Endothelial cell (in vitro differentiated cells): ENCODE results near the gene SH3RF2. TPM values are rescaled to one million over a fixed set of nuclear protein-coding genes. Genes with fewer than 3 reads are reported as not detected.

Experiments
- DNase-seq: peaks from one replicate; pipeline ENCODE4 v3.0.0; 2021; ENCODE audit warnings: low spot score
- H3K27ac Mint-ChIP-seq: one replicate; pipeline ENCODE4 v1.8.0; 2021; ENCODE audit warnings: mixed read lengths, inconsistent platforms; ENCODE audit not compliant: unreplicated experiment
- H3K27me3 Mint-ChIP-seq: one replicate; pipeline ENCODE4 v1.8.0; 2021; ENCODE audit warnings: mild to moderate bottlenecking, moderate library complexity, mixed read lengths, inconsistent platforms; ENCODE audit not compliant: unreplicated experiment
- H3K36me3 Mint-ChIP-seq: one replicate; pipeline ENCODE4 v1.8.0; 2021; ENCODE audit warnings: mild to moderate bottlenecking, low read depth, mixed read lengths, inconsistent platforms; ENCODE audit not compliant: unreplicated experiment
- H3K4me1 Mint-ChIP-seq: one replicate; pipeline ENCODE4 v1.8.0; 2021; ENCODE audit warnings: mild to moderate bottlenecking, mixed read lengths, inconsistent platforms; ENCODE audit not compliant: unreplicated experiment
- H3K4me3 Mint-ChIP-seq: one replicate; pipeline ENCODE4 v1.8.0; 2021; ENCODE audit warnings: mild to moderate bottlenecking, mixed read lengths, inconsistent platforms; ENCODE audit not compliant: unreplicated experiment
- H3K9me3 Mint-ChIP-seq: one replicate; pipeline ENCODE4 v1.8.0; 2021; ENCODE audit warnings: mixed read lengths, inconsistent platforms; ENCODE audit not compliant: unreplicated experiment
- total RNA-seq: library from RNA; stranded (reverse); fragmentation: NEBNext Ultra II Directional; extraction: Animal tissue kit (Norgen Biotek cat#: 25700); gene quantifications from one replicate; pipeline ENCODE4 v1.2.1, GENCODE V29; 2021; ENCODE audit not compliant: unreplicated experiment
- TF ChIP-seq, protein P1 (sequence below): fragments of 200-600 bp; sonication (generic); IDR thresholded peaks from one replicate; pipeline ENCODE4 v1.5.0; 2021; ENCODE audit warnings: antibody characterized with exemption; ENCODE audit not compliant: unreplicated experiment

Gene SH3RF2
- total RNA-seq, 1 donor from 2014 or later = 0.23 TPM

DNA sequence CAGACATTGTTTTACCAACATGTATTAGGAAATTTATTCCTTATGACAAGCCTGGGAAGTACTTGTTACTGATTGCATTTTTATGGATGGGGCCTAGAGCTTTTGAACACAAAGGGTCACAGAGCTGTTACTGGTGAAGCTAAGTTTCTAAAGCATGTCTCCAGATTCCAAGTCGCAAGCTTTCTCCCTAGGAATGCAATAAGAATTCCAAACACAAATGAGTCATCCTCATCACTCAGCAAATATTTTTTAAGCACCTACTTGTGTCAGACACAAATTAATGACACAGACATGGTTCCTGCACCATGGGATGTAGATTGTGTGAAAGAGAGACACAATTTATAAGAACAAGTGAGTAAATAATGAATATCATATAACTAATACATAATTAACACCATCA is 11.0 kb upstream of the SH3RF2 start:
- Mint-ChIP-seq H3K9me3 (no peaks in the 10 kb centered on the region), H3K36me3 (no peaks in the 10 kb centered on the region), H3K4me3 (no peak overlapping the region), H3K27me3 (no peaks in the 10 kb centered on the region), H3K27ac (no peak overlapping the region), H3K4me1 (no peaks in the 10 kb centered on the region)
- DNase-seq = no peak
- TF ChIP-seq, protein P1, sequence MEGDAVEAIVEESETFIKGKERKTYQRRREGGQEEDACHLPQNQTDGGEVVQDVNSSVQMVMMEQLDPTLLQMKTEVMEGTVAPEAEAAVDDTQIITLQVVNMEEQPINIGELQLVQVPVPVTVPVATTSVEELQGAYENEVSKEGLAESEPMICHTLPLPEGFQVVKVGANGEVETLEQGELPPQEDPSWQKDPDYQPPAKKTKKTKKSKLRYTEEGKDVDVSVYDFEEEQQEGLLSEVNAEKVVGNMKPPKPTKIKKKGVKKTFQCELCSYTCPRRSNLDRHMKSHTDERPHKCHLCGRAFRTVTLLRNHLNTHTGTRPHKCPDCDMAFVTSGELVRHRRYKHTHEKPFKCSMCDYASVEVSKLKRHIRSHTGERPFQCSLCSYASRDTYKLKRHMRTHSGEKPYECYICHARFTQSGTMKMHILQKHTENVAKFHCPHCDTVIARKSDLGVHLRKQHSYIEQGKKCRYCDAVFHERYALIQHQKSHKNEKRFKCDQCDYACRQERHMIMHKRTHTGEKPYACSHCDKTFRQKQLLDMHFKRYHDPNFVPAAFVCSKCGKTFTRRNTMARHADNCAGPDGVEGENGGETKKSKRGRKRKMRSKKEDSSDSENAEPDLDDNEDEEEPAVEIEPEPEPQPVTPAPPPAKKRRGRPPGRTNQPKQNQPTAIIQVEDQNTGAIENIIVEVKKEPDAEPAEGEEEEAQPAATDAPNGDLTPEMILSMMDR = no peak

DNA sequence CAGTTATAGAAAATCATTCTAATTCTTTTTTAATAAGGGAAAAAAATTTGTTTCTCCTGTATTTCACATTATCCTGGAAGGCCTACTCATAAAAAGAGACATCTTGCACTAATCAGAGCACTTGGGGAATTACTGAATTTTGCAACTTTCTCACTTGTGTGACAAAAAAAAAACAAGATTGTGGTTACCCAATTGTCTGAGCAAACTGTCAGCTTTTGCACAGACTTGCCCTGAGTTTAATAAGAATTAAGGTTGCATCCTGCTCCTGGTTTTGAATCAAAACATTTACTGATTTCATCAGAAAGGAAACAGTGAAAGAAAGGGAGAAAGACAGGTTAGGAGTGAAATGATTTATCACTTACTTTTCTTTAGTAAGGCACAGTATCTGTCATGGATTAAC is 10.6 kb upstream of the SH3RF2 start:
- Mint-ChIP-seq H3K36me3 (no peaks in the 10 kb centered on the region), H3K27me3 (no peaks in the 10 kb centered on the region), H3K9me3 (no peaks in the 10 kb centered on the region), H3K4me3 (no peak overlapping the region), H3K4me1 (no peaks in the 10 kb centered on the region), H3K27ac (no peak overlapping the region)
- DNase-seq = no peak
- TF ChIP-seq, protein P1 = no peak

DNA sequence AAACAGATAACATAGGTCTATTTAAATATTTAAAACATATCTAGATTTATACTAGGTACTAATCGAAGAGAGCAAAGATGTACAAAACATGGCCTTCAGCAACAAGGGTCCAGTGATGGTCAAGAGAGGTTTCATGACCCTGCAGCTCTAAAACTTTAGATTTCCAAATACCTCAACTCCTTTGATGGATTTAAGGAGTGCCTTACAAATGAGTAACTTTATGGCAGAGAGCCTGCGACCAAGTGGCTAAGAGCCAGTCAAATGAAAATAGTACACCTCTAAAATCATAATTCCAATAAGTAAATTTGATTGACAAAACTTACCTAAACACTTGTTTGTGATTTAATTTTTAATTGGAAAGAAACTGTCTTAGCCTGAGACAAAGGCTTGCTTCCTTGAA is 4.7 kb upstream of the SH3RF2 start:
- DNase-seq = no peak
- Mint-ChIP-seq H3K4me1 (peaks cover 3% of the 10 kb centered on the region), H3K27me3 (peaks cover 2% of the 10 kb centered on the region), H3K36me3 (no peaks in the 10 kb centered on the region), H3K4me3 (no peak overlapping the region), H3K27ac (peak overlapping the region; percentile 41), H3K9me3 (no peaks in the 10 kb centered on the region)
- TF ChIP-seq, protein P1 = no peak

DNA sequence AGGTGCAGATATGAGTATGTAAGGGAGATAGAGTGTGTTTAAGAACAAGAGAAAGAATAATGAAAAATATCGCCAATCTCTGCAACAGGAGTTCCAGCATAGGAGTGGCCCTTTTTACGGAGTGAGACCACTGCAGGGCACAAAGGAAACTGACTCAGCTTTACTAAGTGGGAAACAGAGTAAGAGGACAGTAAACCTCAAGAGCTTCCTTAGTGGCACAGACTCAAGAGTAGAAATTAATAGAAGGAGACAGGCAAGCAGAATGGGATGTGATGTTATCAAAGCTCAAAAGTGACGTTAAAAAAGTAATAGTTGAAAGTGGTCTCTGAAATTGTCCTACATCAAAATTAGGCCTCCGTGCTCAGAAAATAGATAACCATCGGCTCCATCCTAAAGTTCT is 2.1 kb upstream of the SH3RF2 start:
- DNase-seq = no peak
- H3K27ac Mint-ChIP-seq = no peak overlapping the region
- H3K4me3 Mint-ChIP-seq = no peak overlapping the region
- TF ChIP-seq, protein P1 = no peak
- no peaks in the 10 kb centered on the region for H3K9me3 Mint-ChIP-seq
- peaks cover 3% of the 10 kb centered on the region for H3K4me1 Mint-ChIP-seq
- H3K36me3 Mint-ChIP-seq = no peaks in the 10 kb centered on the region
- H3K27me3 Mint-ChIP-seq = peaks cover 4% of the 10 kb centered on the region

DNA sequence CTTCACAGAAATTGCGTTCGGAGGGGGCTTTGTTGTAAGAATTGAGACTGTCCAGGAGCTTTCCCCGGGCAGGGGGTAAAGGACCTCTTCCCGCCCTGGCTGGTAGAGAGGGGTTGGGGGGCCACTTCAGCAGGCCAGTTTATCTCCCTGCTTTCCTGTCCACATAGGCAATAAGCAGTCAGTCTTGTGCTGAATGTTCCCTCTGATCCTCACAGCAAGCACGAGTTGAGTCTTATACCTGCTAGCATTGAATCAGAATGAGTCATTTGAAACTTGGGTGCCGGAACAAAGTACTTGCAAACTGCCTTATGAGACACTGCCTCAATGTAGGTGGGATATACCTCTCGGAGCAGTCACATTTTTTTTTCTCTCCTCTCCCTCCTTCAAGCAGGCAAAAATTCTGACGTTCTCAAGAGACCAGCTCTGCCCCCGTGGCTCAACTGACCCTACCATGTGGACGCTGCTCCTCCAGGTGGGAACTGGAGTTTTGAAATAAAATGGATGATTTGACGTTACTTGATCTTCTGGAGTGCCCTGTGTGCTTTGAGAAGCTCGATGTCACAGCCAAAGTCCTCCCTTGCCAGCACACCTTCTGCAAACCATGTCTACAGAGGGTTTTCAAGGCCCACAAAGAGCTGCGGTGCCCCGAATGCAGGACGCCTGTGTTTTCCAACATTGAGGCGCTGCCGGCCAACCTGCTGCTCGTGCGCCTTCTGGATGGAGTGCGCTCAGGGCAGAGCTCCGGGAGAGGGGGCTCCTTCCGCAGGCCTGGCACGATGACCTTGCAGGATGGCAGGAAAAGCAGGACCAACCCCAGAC is 1.3 kb downstream of the SH3RF2 start:
- DNase-seq = no peak
- TF ChIP-seq, protein P1 = no peak
- H3K4me3 Mint-ChIP-seq = no peak overlapping the region
- H3K4me1 Mint-ChIP-seq = peaks cover 3% of the 10 kb centered on the region
- no peaks in the 10 kb centered on the region for H3K36me3 Mint-ChIP-seq
- H3K27ac Mint-ChIP-seq = no peak overlapping the region
- no peaks in the 10 kb centered on the region for H3K9me3 Mint-ChIP-seq
- peaks cover 4% of the 10 kb centered on the region for H3K27me3 Mint-ChIP-seq
